ENCODE measurements around the gene SYNE1. TPM values are rescaled to one million over a fixed set of nuclear protein-coding genes. Genes with fewer than 3 reads are reported as not detected.

The SYNE1 gene
- total and polyA plus RNA-seq, 2 of the 8 experiments (the other 6 are each of a cell fraction or from before 2014, with no cell fraction given), result 2.8 to 5.5 TPM

DNA sequence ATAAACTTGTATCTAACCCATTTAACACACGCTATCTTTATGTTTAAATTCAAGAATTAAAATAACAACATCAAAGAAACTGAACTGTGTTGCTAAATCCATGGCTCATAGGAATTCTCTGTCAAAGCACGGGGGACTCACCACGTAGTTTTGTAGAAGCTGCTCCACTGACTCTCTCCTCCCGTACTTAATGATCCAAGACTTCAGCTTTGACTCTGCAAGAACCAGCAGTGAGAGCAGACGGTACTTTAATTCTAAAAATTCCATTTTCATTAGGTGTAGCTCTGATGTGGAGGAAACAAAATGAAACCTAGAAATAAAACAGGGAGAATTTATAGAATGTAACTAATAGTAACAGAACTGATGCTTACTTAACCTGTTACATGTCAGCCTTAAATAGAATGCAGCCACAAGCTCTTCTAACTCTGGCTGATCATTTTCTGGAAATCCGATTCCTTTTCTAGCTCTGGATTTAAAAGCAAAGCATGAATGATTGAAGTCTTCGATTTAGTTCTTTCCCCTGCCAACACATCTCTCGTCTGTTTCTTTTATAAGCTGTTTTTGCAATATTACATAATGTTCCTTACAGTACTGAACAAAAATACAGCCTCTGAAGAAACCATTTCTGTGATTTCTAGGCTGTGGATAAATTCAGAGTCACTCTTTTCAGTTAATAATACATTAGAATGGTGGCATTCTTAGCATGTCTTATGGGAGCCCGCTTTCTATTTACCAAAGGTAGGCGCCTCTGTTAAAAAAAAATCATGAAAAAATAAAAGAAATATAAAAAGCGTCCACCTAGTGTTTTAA lies 165.5 kb downstream of the SYNE1 start (continued):
- TF ChIP-seq GTF2F1 (IDR thresholded peaks at IDR 0.05; ENCODE audit: borderline replicate concordance, low read depth, low read length), result no peak
- TF ChIP-seq, protein P1, sequence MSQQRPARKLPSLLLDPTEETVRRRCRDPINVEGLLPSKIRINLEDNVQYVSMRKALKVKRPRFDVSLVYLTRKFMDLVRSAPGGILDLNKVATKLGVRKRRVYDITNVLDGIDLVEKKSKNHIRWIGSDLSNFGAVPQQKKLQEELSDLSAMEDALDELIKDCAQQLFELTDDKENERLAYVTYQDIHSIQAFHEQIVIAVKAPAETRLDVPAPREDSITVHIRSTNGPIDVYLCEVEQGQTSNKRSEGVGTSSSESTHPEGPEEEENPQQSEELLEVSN (IDR thresholded peaks at IDR 0.05), result no peak

Measured in H1 (cell line).